ENCODE data around the gene PFKL.
"Not testable (repeated sequence)": the region's sequence is repeated elsewhere in the genome, so short reads cannot be mapped to it uniquely, and the experiment has no call there.

PFKL gene

GRCh38 chr21:44356160-44356559 is 56.3 kb downstream of the PFKL start:
- no peak for TF ChIP-seq CTCF (conservative IDR thresholded peaks at IDR 0.05; ENCODE audit: low read length)
- DNase-seq (ENCODE audit: low read depth) = no peak
- no peak overlapping the region for H3K4me3 ChIP-seq (ENCODE audit: low read length)

- no peak for DNase-seq (ENCODE audit: low read depth)
- no peak overlapping the region for H3K4me3 ChIP-seq (ENCODE audit: low read length)
- TF ChIP-seq CTCF (conservative IDR thresholded peaks at IDR 0.05; ENCODE audit: low read length) = no peak
Observed at GRCh38 chr21:44356636-44357035, 56.8 kb downstream of the PFKL start.

GRCh38 chr21:44357064-44357837 is 57.4 kb downstream of the PFKL start:
- no peak overlapping the region for H3K4me3 ChIP-seq (ENCODE audit: low read length)
- DNase-seq (ENCODE audit: low read depth) = no peak
- TF ChIP-seq CTCF (conservative IDR thresholded peaks at IDR 0.05; ENCODE audit: low read length) = no peak

GRCh38 chr21:44359396-44359795 is 59.5 kb downstream of the PFKL start:
- DNase-seq (ENCODE audit: low read depth) = no peak
- TF ChIP-seq CTCF (conservative IDR thresholded peaks at IDR 0.05; ENCODE audit: low read length) = no peak
- H3K4me3 ChIP-seq (ENCODE audit: low read length) = no peak overlapping the region

- no peak for DNase-seq (ENCODE audit: low read depth)
- no peak for TF ChIP-seq CTCF (conservative IDR thresholded peaks at IDR 0.05; ENCODE audit: low read length)
- H3K4me3 ChIP-seq (ENCODE audit: low read length) = no peak overlapping the region
Observed at GRCh38 chr21:44360159-44360558, 60.3 kb downstream of the PFKL start.

GRCh38 chr21:44361903-44362302 is 62.0 kb downstream of the PFKL start:
- DNase-seq (ENCODE audit: low read depth); H3K4me3 ChIP-seq (ENCODE audit: low read length): not testable (repeated sequence)

GRCh38 chr21:44363278-44363677 is 63.4 kb downstream of the PFKL start:
- no peak for DNase-seq (ENCODE audit: low read depth)
- TF ChIP-seq CTCF (conservative IDR thresholded peaks at IDR 0.05; ENCODE audit: low read length) = no peak
- H3K4me3 ChIP-seq (ENCODE audit: low read length) = no peak overlapping the region

All from AG10803 (cell line).